Measurements from ENCODE around the gene DNAI2.

The DNAI2 gene

GRCh38 chr17:74295625-74296547 lies 21.9 kb downstream of the DNAI2 start:
- H3K27ac ChIP-seq = no peak overlapping the region
- no peaks in the 10 kb centered on the region for H3K4me1 ChIP-seq (ENCODE audit: low read depth, poor library complexity, severe bottlenecking)
- H4K20me1 ChIP-seq (ENCODE audit: insufficient read depth) = no peaks in the 10 kb centered on the region
- H3K79me2 ChIP-seq (ENCODE audit: insufficient read depth, low read depth) = no peaks in the 10 kb centered on the region
- TF ChIP-seq CTCF (conservative IDR thresholded peaks at IDR 0.05; ENCODE audit: low read depth, low read length) = no peak
- no peaks in the 10 kb centered on the region for H3K36me3 ChIP-seq (ENCODE audit: insufficient read depth)
- H3K27me3 ChIP-seq (ENCODE audit: insufficient read depth, low read depth) = peaks cover 57% of the 10 kb centered on the region
- H2AFZ ChIP-seq (ENCODE audit: low read depth) = no peak overlapping the region
- no peak overlapping the region for H3K4me3 ChIP-seq (IDR thresholded peaks at IDR 0.05; ENCODE audit: insufficient read depth, low read depth, low read length)
- H3K9ac ChIP-seq = no peak overlapping the region
- no peak overlapping the region for H3K4me2 ChIP-seq

GRCh38 chr17:74296548-74296936 lies 22.5 kb downstream of the DNAI2 start:
- H4K20me1 ChIP-seq (ENCODE audit: insufficient read depth) = no peaks in the 10 kb centered on the region
- H3K4me2 ChIP-seq = no peak overlapping the region
- TF ChIP-seq CTCF (conservative IDR thresholded peaks at IDR 0.05; ENCODE audit: low read depth, low read length) = no peak
- H3K4me1 ChIP-seq (ENCODE audit: low read depth, poor library complexity, severe bottlenecking) = no peaks in the 10 kb centered on the region
- no peak overlapping the region for H3K27ac ChIP-seq
- H3K4me3 ChIP-seq (IDR thresholded peaks at IDR 0.05; ENCODE audit: insufficient read depth, low read depth, low read length) = no peak overlapping the region
- H3K79me2 ChIP-seq (ENCODE audit: insufficient read depth, low read depth) = no peaks in the 10 kb centered on the region
- no peak overlapping the region for H2AFZ ChIP-seq (ENCODE audit: low read depth)
- no peak overlapping the region for H3K9ac ChIP-seq
- peaks cover 50% of the 10 kb centered on the region for H3K27me3 ChIP-seq (ENCODE audit: insufficient read depth, low read depth)
- H3K36me3 ChIP-seq (ENCODE audit: insufficient read depth) = no peaks in the 10 kb centered on the region

GRCh38 chr17:74297941-74298340 lies 23.9 kb downstream of the DNAI2 start:
- TF ChIP-seq CTCF (conservative IDR thresholded peaks at IDR 0.05; ENCODE audit: low read depth, low read length) = no peak
- Histone ChIP-seq H2AFZ (ENCODE audit: low read depth) (no peak overlapping the region), H4K20me1 (ENCODE audit: insufficient read depth) (no peaks in the 10 kb centered on the region), H3K4me2 (no peak overlapping the region), H3K36me3 (ENCODE audit: insufficient read depth) (no peaks in the 10 kb centered on the region), H3K4me1 (ENCODE audit: low read depth, poor library complexity, severe bottlenecking) (no peaks in the 10 kb centered on the region), H3K9ac (no peak overlapping the region), H3K27me3 (ENCODE audit: insufficient read depth, low read depth) (peaks cover 38% of the 10 kb centered on the region; the same call in 1 of the 2 replicates), H3K27ac (no peak overlapping the region), H3K4me3 (IDR thresholded peaks at IDR 0.05; ENCODE audit: insufficient read depth, low read depth, low read length) (no peak overlapping the region), H3K79me2 (ENCODE audit: insufficient read depth, low read depth) (no peaks in the 10 kb centered on the region)

GRCh38 chr17:74298778-74299177 lies 24.7 kb downstream of the DNAI2 start:
- Histone ChIP-seq H3K4me2 (no peak overlapping the region), H4K20me1 (ENCODE audit: insufficient read depth) (no peaks in the 10 kb centered on the region), H3K79me2 (ENCODE audit: insufficient read depth, low read depth) (no peaks in the 10 kb centered on the region), H3K27me3 (ENCODE audit: insufficient read depth, low read depth) (peaks cover 34% of the 10 kb centered on the region; the same call in 1 of the 2 replicates), H3K4me3 (IDR thresholded peaks at IDR 0.05; ENCODE audit: insufficient read depth, low read depth, low read length) (no peak overlapping the region), H3K27ac (no peak overlapping the region), H3K9ac (no peak overlapping the region), H2AFZ (ENCODE audit: low read depth) (no peak overlapping the region), H3K4me1 (ENCODE audit: low read depth, poor library complexity, severe bottlenecking) (no peaks in the 10 kb centered on the region), H3K36me3 (ENCODE audit: insufficient read depth) (no peaks in the 10 kb centered on the region)
- TF ChIP-seq CTCF (conservative IDR thresholded peaks at IDR 0.05; ENCODE audit: low read depth, low read length) = no peak
